Liver (tissue), 9 donors: ENCODE measurements around the gene DHRS9. TPM values are rescaled to one million over a fixed set of nuclear protein-coding genes. Genes with fewer than 3 reads are reported as not detected.

Experiments used
- DNase-seq: peaks from one replicate; pipeline ENCODE4 v3.0.0-alpha.2; 2017; ENCODE audit warnings: low spot score
- H3K27ac ChIP-seq, 2 donors: one replicate each; pipeline ENCODE4 v1.7.0; 2013; ENCODE audit warnings: inconsistent platforms in 2 of 2, low read length in 2 of 2, control low read depth in 1 of 2, low read depth in 1 of 2, mild to moderate bottlenecking in 1 of 2
- H3K27me3 ChIP-seq, 4 donors: one replicate each; pipeline versions ENCODE4 v1.6.1 to v1.7.0; 2013; ENCODE audit warnings: low read length in 3 of 4, inconsistent platforms in 1 of 4, mild to moderate bottlenecking in 1 of 4, moderate library complexity in 1 of 4; ENCODE audit not compliant: control insufficient read depth in 4 of 4, insufficient read depth in 4 of 4
- H3K36me3 ChIP-seq, 4 donors: one replicate each; pipeline versions ENCODE4 v1.6.1 to v1.7.0; 2013; ENCODE audit warnings: low read length in 3 of 4, mild to moderate bottlenecking in 3 of 4, low read depth in 1 of 4, moderate library complexity in 1 of 4; ENCODE audit not compliant: control insufficient read depth in 4 of 4, insufficient read depth in 3 of 4
- H3K4me1 ChIP-seq, 4 donors: one replicate each; pipeline versions ENCODE4 v1.6.1 to v1.7.0; 2013; ENCODE audit warnings: low read length in 3 of 4, mild to moderate bottlenecking in 3 of 4, moderate library complexity in 1 of 4; ENCODE audit not compliant: control insufficient read depth in 4 of 4, insufficient read depth in 4 of 4
- H3K4me3 ChIP-seq, 3 donors: one replicate each; pipeline versions ENCODE4 v1.6.1 to v1.7.0; 2013; ENCODE audit warnings: low read length in 3 of 3, control low read depth in 1 of 3, low read depth in 1 of 3, mild to moderate bottlenecking in 1 of 3
- H3K9ac ChIP-seq, 2 donors: one replicate each; pipeline ENCODE4 v1.7.0; 2013; ENCODE audit warnings: low read length in 2 of 2, mild to moderate bottlenecking in 2 of 2, moderate library complexity in 2 of 2, control low read depth in 1 of 2, low read depth in 1 of 2
- H3K9me3 ChIP-seq, 4 donors: one replicate each; pipeline versions ENCODE4 v1.6.1 to v1.7.0; 2013; ENCODE audit warnings: low read length in 3 of 4; ENCODE audit not compliant: control insufficient read depth in 4 of 4
- EGR1 ChIP-seq, 2 donors: IDR thresholded peaks; 2 replicates each; pipeline ENCODE4 v1.6.1; 2016 to 2018; ENCODE audit warnings: antibody characterized with exemption in 2 of 2, low read depth in 2 of 2
- FOXA1 ChIP-seq: IDR thresholded peaks from 2 replicates; pipeline ENCODE4 v1.6.1; 2016; ENCODE audit warnings: antibody characterized with exemption
- FOXA2 ChIP-seq: IDR thresholded peaks from 2 replicates; pipeline ENCODE4 v1.6.1; 2016; ENCODE audit warnings: antibody characterized with exemption
- HNF4A ChIP-seq, 2 donors: conservative IDR thresholded peaks; 2 replicates each; pipeline ENCODE4 v1.6.1; 2016; ENCODE audit warnings: antibody characterized with exemption in 2 of 2, mild to moderate bottlenecking in 2 of 2
- HNF4G ChIP-seq: IDR thresholded peaks from 2 replicates; pipeline ENCODE4 v1.6.1; 2016; ENCODE audit warnings: antibody characterized with exemption
- JUND ChIP-seq, 2 donors: IDR thresholded peaks; 2 replicates each; pipeline ENCODE4 v1.6.1; 2016; ENCODE audit warnings: antibody characterized with exemption in 2 of 2
- MAX ChIP-seq: IDR thresholded peaks from 2 replicates; pipeline ENCODE4 v1.6.1; 2016; ENCODE audit warnings: antibody characterized with exemption
- RAD21 ChIP-seq, 2 donors: IDR thresholded peaks; 2 replicates each; pipeline ENCODE4 v1.6.1; 2016; ENCODE audit warnings: antibody characterized with exemption in 2 of 2, mild to moderate bottlenecking in 2 of 2
- REST ChIP-seq: IDR thresholded peaks from 2 replicates; pipeline ENCODE4 v1.6.1; 2016; ENCODE audit warnings: antibody characterized with exemption, mild to moderate bottlenecking
- YY1 ChIP-seq: IDR thresholded peaks from 2 replicates; pipeline ENCODE4 v1.6.1; 2016; ENCODE audit warnings: antibody characterized with exemption, mild to moderate bottlenecking
- ZBTB33 ChIP-seq: IDR thresholded peaks from 2 replicates; pipeline ENCODE4 v1.6.1; 2016; ENCODE audit warnings: antibody characterized with exemption
- WGBS: extraction: QIAGEN DNeasy Blood & Tissue Kit; methylation state at CpG from one replicate; pipeline ENCODE4 v1.1.7; 2013; 5-methylcytosine and 5-hydroxymethylcytosine counted together
- polyA plus RNA-seq, 2 donors: library from polyadenylated mRNA; stranded (reverse) in 1 of 2; unstranded in 1 of 2; fragments of 200-250 nt in 1 of 2; fragments of >200 nt in 1 of 2; fragmentation: Nextera tagmentation in 1 of 2; extraction: Ambion mirVana in 1 of 2; gene quantifications; one replicate each; pipeline versions ENCODE4 v1.2.1 to v1.2.3, GENCODE V29; 2013 to 2015
- total RNA-seq, 2 donors: library from RNA; depleted of rRNA; stranded (reverse); fragments of >200 nt; gene quantifications; one replicate each; pipeline ENCODE4 v1.2.3, GENCODE V29; 2014
- donor health status: healthy.
- donor health status: healthy.
- donor health status: healthy.
- donor health status: healthy.
- donor health status: healthy.

The DHRS9 gene
- total and polyA plus RNA-seq, 4 donors, result 0.25 to 0.93 (median 0.63) TPM

- no peaks in the 10 kb centered on the region for H3K27me3 ChIP-seq
- no peak overlapping the region for H3K4me3 ChIP-seq
- H3K27ac ChIP-seq, result no peak overlapping the region
- 96% methylated on average over 1 of the region's 1 CpG for WGBS
- no peak for DNase-seq
- H3K9ac ChIP-seq, result no peak overlapping the region
- H3K36me3 ChIP-seq, result no peaks in the 10 kb centered on the region
- no peaks in the 10 kb centered on the region for H3K4me1 ChIP-seq
- no peaks in the 10 kb centered on the region for H3K9me3 ChIP-seq
- TF ChIP-seq HNF4G, result no peak
- no peak for TF ChIP-seq RAD21 (IDR thresholded peaks at IDR 0.05)
- TF ChIP-seq JUND (IDR thresholded peaks at IDR 0.05), result no peak
- TF ChIP-seq REST, result no peak
- no peak for TF ChIP-seq ZBTB33
These were observed 26.5 kb upstream of the DHRS9 start for GRCh38 chr2:169042856-169043255.

- Histone ChIP-seq H3K4me1 (no peaks in the 10 kb centered on the region), H3K9ac (no peak overlapping the region), H3K27ac (no peak overlapping the region), H3K4me3 (no peak overlapping the region), H3K36me3 (no peaks in the 10 kb centered on the region), H3K9me3 (no peaks in the 10 kb centered on the region), H3K27me3 (no peaks in the 10 kb centered on the region)
- no peak for DNase-seq
- TF ChIP-seq FOXA1 (no peak), FOXA2 (no peak), EGR1 (IDR thresholded peaks at IDR 0.05; ENCODE audit: low read depth in 2 of 2) (no peak), HNF4G (no peak), MAX (no peak)
- WGBS, result 86% methylated on average over 4 of the region's 4 CpGs
These were observed 22.8 kb upstream of the DHRS9 start for GRCh38 chr2:169046440-169047151.

- TF ChIP-seq HNF4A (conservative IDR thresholded peaks at IDR 0.05), result no peak
- TF ChIP-seq YY1, result no peak
- TF ChIP-seq RAD21 (IDR thresholded peaks at IDR 0.05), result no peak
- Histone ChIP-seq H3K9me3 (no peaks in the 10 kb centered on the region), H3K4me3 (no peak overlapping the region), H3K36me3 (no peaks in the 10 kb centered on the region), H3K9ac (no peak overlapping the region), H3K27ac (no peak overlapping the region), H3K27me3 (no peaks in the 10 kb centered on the region), H3K4me1 (no peaks in the 10 kb centered on the region)
- WGBS, result 97% methylated on average over 2 of the region's 2 CpGs
- no peak for DNase-seq
These were observed 21.8 kb upstream of the DHRS9 start for GRCh38 chr2:169047256-169048250.
